A549 treated with ZK216348 at 1 μM for 4 hours (cell line): ENCODE results near the gene TSPAN3. TPM values are rescaled to one million over a fixed set of nuclear protein-coding genes. Genes with fewer than 3 reads are reported as not detected.

Experiments used
- total RNA-seq: library from RNA; stranded (reverse); fragments of 200-300 nt; extraction: Qiagen RNA extraction; gene quantifications from 5 replicates; pipeline ENCODE4 v1.2.3, GENCODE V29; 2022; ENCODE audit warnings: low read depth

Gene TSPAN3
- 356 to 475 TPM (median 426 TPM) in 5 replicates for total RNA-seq

DNA sequence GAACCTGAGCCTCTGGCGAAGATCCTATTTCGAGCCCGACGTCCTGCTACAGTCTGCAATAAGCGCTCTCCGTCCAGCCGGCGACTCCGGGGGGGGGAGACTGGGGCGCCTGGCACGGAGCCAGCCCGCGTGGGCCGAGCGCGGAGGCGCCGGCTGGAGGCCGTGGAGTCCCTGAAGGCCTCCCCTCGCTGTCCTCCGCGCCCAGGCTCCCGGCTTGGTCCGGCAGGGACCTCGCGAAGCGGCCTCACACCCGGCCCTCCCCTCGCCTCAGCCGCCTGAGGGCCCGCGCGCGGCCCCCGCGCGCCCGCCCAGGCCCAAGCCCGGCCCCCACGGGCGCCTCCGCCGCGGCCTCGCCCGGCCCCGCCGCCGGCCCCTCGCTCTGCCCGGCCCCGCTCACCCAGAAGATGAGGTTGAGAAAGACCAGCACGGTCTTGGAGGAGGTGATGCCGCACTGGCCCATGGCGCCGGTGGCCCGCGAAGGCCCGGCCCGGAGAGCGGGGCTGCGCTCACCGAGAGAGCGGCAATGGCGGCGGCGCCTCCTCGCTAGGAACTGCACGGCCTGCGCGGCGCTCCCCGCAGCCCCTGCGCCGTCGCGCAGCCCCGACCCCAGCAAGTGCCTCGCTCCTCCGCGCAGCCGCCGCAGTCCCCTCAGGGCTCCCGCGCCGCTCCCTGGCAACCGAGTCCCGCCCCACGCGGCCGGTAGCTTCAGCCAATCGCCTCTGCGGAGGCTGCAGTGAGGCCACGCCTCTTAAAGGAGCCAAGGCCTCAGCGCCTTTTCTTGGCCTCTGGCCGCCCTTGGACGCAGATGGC lies at the start of gene TSPAN3:
TSS of gene TSPAN3 (minus strand) at position 615 of the 810 bp plus-strand sequence. CDS start at position 460, 155 bp downstream.

DNA sequence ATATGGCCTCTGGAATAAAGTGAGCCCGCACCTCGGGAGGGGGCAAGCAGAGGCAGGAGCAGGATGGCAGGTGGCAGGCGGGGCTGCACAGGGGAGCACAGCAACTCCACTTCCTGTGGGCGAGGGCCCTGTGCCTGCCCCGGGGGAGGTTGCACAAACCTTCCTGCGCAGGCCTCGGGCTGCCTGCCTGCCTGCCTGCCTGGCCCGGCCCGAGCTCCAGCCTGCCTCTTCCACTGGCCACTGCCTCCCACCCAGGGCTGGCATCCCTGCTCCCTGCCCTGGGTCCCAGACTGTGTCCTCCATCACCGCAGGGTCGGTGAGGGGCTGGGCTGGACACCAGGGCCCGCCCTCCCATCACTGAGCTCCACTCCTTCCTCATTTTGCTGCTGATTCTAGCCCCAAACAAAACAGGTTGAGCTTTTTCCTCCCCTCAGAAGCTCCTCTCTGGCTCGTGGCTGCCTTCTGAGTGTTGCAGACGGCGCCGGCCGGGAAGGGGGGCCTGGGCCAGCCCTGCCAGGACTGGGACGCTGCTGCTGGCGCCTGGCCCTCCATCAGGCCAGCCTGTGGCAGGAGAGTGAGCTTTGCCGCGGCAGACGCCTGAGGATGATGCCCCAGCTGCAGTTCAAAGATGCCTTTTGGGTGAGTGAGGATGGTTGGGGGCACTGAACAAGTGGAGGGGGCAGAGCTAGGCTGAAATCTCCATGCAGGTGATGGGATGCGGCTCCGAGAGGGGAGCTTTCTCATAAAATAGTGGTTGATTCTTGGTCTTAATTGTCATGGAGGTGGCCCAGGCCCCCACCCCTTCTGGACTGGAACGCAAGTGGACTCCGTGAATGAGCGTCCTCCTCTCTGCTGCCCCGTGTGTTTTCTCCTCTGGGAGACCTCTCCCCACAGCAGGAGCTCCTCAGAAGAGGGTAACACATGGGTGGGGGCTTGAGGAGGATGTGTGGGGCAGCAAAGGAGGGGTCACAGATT lies 75.7 kb downstream of the TSPAN3 start, which contains the start of gene PSTPIP1:
TSS of gene PSTPIP1 (plus strand) at position 156 of the 975 bp plus-strand sequence. CDS start at position 604, 448 bp downstream.

Other genes with a start within 250 kb of the TSPAN3 start
- gene SCAPER, start 165.8 kb downstream of the TSPAN3 start, total RNA-seq = 3.0 to 4.5 TPM (median 3.6 TPM) in 5 replicates
- 43.8 to 79.0 TPM (median 65.9 TPM) in 5 replicates for gene RCN2, start 139.4 kb downstream of the TSPAN3 start, total RNA-seq
- not detected in 5 replicates for gene PSTPIP1, start 76.0 kb downstream of the TSPAN3 start, total RNA-seq